CD4-positive, alpha-beta T cell treated with Interleukin-17A for 4 hours (primary cell): ENCODE results near the gene CUTC.

Experiments used
- DNase-seq: peaks from one replicate; pipeline ENCODE4 v3.0.0-alpha.2; 2020; ENCODE audit warnings: mixed read lengths

The CUTC gene

GRCh38 chr10:99784727-99785441 lies 52.9 kb downstream of the CUTC start:
- no peak for DNase-seq

- DNase-seq: no peak
Measured at GRCh38 chr10:99785646-99786045, 53.6 kb downstream of the CUTC start.

DNA sequence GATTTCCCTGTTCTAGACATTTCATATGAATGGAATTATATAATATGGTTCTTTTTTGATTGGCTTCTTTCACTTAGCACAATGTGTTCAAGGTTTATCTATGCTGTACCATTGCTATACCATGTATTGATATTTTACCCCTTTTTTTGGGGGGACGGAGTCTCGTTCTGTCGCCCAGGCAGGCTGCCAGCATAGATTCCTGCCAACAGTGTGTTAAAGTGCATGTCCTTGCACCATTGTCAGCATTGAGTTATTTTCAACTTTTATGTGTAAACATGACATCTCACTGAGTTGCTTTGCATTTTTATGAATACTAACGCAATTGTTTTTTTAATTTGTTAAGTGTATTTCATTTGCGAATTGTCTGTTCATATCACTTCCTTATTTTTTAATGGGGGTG lies 55.3 kb downstream of the CUTC start:
- no peak for DNase-seq

- DNase-seq: no peak
Measured at GRCh38 chr10:99787782-99788445, 55.9 kb downstream of the CUTC start.

DNA sequence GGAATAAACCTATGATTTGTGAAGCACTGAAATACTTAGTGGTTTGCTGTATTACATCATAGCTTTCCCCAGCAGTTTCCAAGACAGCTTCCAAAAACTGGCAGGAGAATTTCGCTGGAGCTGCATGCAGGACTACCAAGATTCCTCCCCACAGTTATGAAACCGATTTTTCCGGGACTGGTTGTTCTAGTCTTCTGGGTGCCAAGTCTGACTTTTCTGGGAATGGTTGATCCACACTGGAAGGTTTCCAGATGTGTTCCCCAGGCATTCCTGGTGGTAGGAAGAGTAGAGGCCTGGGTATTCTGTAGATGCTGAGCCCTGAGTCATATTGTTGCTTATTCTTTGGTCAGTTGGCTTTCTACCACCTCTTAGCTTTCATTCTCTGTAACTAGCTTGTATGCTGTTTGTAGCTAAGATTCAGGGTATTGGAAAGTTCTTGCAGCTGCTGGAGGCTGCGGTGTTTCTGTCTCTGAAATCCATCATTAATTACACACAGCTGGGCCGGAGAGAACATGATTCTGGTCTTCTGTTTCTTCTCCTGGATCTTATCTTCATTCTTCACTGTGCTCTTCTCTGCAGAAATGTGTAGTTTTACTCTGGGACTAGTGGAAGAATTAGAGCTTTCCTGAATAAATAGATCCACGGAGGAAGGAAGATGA lies 56.7 kb downstream of the CUTC start:
- DNase-seq: no peak

DNA sequence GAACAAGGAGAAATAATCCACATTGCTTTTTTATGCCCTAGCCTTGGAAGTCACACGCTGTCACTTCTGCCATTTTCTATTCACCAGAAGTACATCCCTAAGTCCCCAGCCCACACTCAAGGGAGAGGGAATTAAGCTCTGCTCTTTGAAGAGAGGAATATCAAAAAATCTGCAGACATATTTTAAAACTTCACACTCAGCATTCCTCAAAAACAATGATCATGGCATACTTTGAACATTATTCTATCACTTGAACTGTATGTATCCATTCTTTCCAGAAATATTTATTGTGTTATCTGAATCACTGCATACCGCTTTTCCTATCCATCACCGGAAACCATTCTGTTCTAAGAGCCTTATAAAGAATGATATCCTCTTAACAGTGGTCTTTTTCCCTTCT lies 59.8 kb downstream of the CUTC start:
- no peak for DNase-seq

DNA sequence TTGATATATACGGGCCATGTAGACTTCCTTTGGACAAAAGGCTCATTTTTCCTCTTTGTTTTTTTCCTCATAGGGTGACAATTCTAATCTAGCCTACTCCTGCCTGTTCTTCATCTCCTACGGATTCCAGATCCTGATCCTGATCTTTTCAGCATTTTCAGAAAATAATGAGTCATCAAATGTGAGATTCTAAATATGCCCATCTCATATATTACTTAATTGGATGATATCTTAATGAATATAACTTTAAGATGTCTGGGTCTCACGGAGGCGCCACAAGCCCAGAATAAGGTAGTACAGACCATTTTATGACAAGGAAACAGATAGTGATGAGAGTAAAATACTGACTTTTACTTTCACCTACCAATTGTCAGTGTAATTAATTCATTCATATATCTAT lies 61.8 kb downstream of the CUTC start:
- DNase-seq: no peak

GRCh38 chr10:99796928-99797327 lies 64.9 kb downstream of the CUTC start:
- DNase-seq: no peak

DNA sequence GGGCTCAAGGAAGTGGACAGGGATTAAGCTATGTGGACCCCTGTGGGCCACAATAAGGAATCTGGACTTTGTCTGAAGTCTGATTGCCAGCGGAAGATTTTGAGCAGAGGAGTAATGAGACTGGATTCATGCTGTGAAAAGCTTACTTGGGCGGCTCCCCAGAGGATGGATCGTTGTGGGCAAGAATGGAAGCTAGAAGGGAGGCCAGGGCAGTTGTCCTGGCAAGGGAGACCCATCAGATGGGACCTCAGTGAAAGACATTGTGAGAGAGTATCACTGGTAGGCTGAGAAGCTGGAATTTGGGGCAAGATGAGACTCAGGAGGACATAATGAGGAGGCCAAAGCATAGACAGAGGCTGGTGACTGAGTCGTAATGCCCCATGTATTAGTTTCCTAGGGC lies 66.0 kb downstream of the CUTC start:
- DNase-seq: no peak

- no peak for DNase-seq
Measured at GRCh38 chr10:99798920-99799319, 66.9 kb downstream of the CUTC start.

DNA sequence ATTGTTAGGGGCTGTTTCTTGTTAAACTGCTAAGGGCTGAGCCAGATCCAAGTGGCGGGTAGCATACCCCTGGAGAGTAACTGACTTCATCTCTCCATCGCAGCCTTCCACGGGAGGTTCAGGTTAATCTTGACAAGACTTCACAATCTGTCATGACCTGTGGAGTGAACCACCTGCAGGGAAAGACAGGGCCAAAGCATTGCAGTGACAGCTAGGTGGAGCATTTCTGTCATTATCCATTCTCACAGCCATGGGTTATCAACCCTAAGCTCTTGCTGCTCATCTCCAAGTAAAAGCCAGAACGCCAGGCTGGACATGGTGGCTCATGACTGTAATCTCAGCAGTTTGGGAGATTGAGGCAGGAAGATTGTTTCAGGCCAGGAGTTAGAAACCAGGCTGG lies 67.6 kb downstream of the CUTC start:
- DNase-seq: no peak

DNA sequence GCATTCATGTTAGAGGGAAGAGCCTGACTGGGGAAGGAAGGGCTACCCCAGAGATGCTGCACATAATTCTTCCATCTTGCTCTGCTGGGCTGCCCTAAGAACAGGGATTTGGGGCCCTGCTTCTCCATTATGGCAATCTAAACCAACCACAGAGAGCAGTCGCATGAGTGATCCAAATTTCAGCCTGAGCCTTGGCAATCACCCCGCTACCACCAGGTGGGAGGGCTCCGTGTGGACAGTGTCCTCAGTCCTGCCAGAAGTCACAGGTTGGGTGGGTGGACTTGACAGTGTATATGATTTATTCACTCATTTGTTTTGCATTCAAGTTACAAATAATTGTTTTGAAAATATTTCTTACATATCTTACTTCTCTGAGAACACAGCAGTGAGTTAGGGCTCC lies 72.4 kb downstream of the CUTC start:
- DNase-seq: no peak

- no peak for DNase-seq
Measured at GRCh38 chr10:99805190-99805589, 73.2 kb downstream of the CUTC start.
